Measurements from ENCODE around the gene SURF4. TPM values are rescaled to one million over a fixed set of nuclear protein-coding genes. Genes with fewer than 3 reads are reported as not detected.

SURF4 gene
- total and polyA plus RNA-seq, 2 donors, result 52.0 to 87.3 TPM

DNA sequence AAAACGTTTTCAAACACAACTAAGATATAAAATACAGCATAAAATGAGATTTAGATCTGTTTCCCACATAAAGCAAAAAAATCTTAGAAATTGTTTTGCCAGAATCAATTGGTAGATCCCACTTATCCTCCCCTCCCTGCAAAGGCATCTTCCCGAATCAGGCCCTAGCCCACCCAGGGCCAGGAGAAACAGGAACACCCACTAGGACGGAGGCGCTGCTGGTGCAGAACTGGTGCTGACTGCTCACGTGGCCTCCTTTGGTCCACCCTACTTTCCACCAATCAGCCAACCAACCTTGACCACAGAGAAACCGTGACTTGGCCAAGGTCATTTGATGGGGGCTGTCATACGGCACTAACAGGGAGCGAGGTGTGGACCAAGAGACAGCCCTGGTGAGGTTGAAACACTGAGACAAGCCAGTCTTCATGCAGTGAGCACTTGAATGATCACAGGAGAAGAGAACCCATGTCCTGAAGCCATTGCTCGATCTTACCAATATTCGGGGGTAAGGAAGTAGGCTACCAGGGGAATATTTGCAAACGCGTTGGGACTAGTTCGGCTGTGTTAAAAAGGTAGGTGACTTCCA lies 14.3 kb downstream of the SURF4 start:
- H3K27ac ChIP-seq (ENCODE audit: low read depth in 1 of 2, low read length in 1 of 2), result no peak overlapping the region
- peaks cover 8 to 18% of the 10 kb centered on the region in 2 donors for H3K4me1 ChIP-seq (ENCODE audit: control insufficient read depth in 2 of 2, insufficient read depth in 2 of 2, low read length in 2 of 2)
- H3K36me3 ChIP-seq (ENCODE audit: control insufficient read depth in 2 of 2, insufficient read depth in 2 of 2, low read length in 1 of 2), result peaks cover 70 to 71% of the 10 kb centered on the region in 2 donors

DNA sequence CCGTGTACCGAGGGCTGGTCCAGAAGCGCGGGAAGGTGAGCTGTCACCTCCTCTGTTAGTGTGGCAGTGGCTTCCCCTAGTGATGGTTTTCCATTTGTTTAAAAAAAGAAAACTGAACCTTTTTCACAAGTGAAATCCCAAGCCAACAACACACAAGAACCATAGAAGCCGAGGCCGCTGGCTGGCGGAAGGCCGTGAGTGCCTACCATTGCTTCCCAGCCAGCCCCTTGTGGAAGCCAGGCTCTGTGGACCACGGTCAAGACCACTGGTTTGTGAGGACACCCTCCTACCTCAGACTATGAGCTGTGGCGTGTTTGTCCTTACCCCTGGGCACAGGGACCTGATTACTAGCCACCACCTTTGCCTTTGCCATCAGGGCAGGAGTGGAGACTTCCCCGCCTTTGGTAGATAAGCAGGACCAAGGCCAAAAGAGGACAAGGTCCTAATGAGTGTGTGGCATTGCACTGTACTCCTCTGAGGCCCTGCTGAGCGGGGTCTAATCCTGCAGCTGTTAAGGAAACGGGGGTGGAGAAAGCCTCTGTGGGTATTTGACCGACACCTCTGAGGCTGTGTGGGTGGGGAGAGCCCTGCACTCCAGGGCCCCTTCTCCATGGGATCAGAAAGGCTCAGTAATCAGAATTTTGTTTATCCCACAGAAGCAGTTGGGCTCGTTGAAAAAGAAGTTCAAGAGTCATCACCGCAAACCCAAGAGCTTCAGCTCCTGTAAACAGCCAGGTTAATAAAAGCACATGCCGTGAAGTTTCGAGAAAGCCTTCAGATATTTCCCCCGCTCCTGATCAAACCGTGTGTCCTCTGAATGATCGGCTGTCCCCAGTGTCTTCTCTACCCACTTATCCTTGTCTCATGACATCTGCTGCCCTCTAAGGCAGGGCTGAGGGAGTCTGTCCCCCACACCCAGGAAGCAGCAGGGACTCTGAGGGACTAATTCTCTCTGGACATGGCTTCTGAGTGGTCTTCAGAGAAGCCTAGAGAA lies 15.2 kb downstream of the SURF4 start:
- Histone ChIP-seq H3K27ac (ENCODE audit: low read depth in 1 of 2, low read length in 1 of 2) (no peak overlapping the region), H3K4me1 (ENCODE audit: control insufficient read depth in 2 of 2, insufficient read depth in 2 of 2, low read length in 2 of 2) (peaks cover 10 to 20% of the 10 kb centered on the region in 2 donors), H3K27me3 (ENCODE audit: control insufficient read depth in 2 of 2, insufficient read depth in 1 of 2, low read length in 1 of 2) (no peaks in the 10 kb centered on the region), H3K36me3 (ENCODE audit: control insufficient read depth in 2 of 2, insufficient read depth in 2 of 2, low read length in 1 of 2) (peaks cover 61 to 62% of the 10 kb centered on the region in 2 donors), H3K9me3 (ENCODE audit: control insufficient read depth in 2 of 2, insufficient read depth in 1 of 2, low read length in 1 of 2) (no peaks in the 10 kb centered on the region), H3K4me3 (ENCODE audit: low read length in 2 of 2) (no peak overlapping the region)
- DNase-seq (ENCODE audit: low read depth in 6 of 9, low spot score in 9 of 9), result no peak
- WGBS, result 94% methylated on average over 21 of the region's 21 CpGs

More for the DNA sequence above, 14.3 kb downstream of the SURF4 start:
- DNase-seq (ENCODE audit: low read depth in 6 of 9, low spot score in 9 of 9), result no peak
- Histone ChIP-seq H3K4me3 (ENCODE audit: low read length in 2 of 2) (no peak overlapping the region), H3K27me3 (ENCODE audit: control insufficient read depth in 2 of 2, insufficient read depth in 1 of 2, low read length in 1 of 2) (no peaks in the 10 kb centered on the region), H3K9me3 (ENCODE audit: control insufficient read depth in 2 of 2, insufficient read depth in 1 of 2, low read length in 1 of 2) (no peaks in the 10 kb centered on the region)
- 95% methylated on average over 13 of the region's 13 CpGs for WGBS

DNA sequence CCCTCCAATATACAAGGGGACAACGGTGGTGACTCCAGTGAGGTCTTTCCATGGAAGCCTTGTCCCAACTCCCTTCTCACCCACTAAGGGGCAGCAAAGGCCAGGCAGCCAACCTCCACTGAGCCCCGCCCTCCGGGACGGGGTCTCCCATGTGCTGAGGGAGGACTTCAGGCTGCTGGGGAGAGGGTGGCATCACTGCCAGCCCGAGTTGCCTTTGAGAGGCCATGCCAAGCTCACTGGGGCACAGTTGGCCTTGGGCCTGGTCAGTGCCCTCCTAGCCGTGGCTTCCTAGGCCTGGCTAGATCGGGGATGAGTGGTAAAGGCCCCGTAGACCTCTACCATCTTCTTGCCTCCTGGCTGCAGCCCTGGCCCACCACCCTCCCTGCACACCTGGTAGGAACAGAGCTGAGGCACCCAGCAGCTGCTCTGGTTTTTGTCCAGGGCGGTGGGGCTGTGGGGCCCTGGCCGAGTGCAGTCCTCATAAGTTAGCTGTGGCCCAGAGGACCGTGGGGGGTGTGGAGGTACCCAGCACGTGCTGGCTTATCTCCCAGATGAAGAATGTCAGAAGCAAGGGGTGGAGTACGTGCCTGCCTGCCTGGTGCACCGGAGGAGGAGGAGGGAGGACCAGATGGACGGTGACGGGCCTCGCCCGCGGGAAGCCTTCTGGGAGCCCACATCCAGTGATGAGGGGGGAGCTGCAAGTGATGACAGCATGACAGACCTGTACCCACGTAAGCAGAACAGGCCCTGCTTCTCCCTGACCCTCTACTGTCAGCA lies 16.3 kb downstream of the SURF4 start:
- WGBS, result 93% methylated on average over 20 of the region's 20 CpGs
- Histone ChIP-seq H3K27me3 (ENCODE audit: control insufficient read depth in 2 of 2, insufficient read depth in 1 of 2, low read length in 1 of 2) (no peaks in the 10 kb centered on the region), H3K36me3 (ENCODE audit: control insufficient read depth in 2 of 2, insufficient read depth in 2 of 2, low read length in 1 of 2) (peaks cover 52% of the 10 kb centered on the region in 2 donors), H3K4me1 (ENCODE audit: control insufficient read depth in 2 of 2, insufficient read depth in 2 of 2, low read length in 2 of 2) (peaks cover 13 to 23% of the 10 kb centered on the region in 2 donors), H3K9me3 (ENCODE audit: control insufficient read depth in 2 of 2, insufficient read depth in 1 of 2, low read length in 1 of 2) (no peaks in the 10 kb centered on the region), H3K4me3 (ENCODE audit: low read length in 2 of 2) (no peak overlapping the region), H3K27ac (ENCODE audit: low read depth in 1 of 2, low read length in 1 of 2) (no peak overlapping the region)
- no peak for DNase-seq (ENCODE audit: low read depth in 6 of 9, low spot score in 9 of 9)

DNA sequence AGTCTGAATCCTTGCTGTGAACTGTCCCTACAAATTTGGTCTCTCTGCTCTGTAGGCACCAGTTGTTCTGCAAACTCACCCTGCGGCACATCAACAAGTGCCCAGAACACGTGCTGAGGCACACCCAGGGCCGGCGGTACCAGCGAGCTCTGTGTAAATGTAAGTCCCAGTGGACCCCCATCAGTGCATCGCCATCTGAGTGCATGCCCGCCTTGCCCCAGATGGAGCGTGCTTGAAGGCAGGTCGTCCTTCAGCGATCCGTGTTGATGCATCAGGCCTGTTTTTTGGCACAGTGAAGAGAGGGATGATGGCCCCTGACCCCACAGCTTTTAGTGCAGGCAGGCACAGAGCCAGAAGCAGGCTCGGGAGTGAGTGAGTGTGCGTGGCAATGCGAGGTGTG lies 18.2 kb downstream of the SURF4 start:
- H3K27ac ChIP-seq (ENCODE audit: low read depth in 1 of 2, low read length in 1 of 2), result no peak overlapping the region
- H3K36me3 ChIP-seq (ENCODE audit: control insufficient read depth in 2 of 2, insufficient read depth in 2 of 2, low read length in 1 of 2), result peaks cover 49 to 54% of the 10 kb centered on the region in 2 donors
- DNase-seq (ENCODE audit: low read depth in 6 of 9, low spot score in 9 of 9), result no peak
- H3K4me3 ChIP-seq (ENCODE audit: low read length in 2 of 2), result no peak overlapping the region
- no peaks in the 10 kb centered on the region for H3K27me3 ChIP-seq (ENCODE audit: control insufficient read depth in 2 of 2, insufficient read depth in 1 of 2, low read length in 1 of 2)
- peaks cover 13 to 23% of the 10 kb centered on the region in 2 donors for H3K4me1 ChIP-seq (ENCODE audit: control insufficient read depth in 2 of 2, insufficient read depth in 2 of 2, low read length in 2 of 2)
- H3K9me3 ChIP-seq (ENCODE audit: control insufficient read depth in 2 of 2, insufficient read depth in 1 of 2, low read length in 1 of 2), result no peaks in the 10 kb centered on the region
- WGBS, result 98% methylated on average over 14 of the region's 14 CpGs

DNA sequence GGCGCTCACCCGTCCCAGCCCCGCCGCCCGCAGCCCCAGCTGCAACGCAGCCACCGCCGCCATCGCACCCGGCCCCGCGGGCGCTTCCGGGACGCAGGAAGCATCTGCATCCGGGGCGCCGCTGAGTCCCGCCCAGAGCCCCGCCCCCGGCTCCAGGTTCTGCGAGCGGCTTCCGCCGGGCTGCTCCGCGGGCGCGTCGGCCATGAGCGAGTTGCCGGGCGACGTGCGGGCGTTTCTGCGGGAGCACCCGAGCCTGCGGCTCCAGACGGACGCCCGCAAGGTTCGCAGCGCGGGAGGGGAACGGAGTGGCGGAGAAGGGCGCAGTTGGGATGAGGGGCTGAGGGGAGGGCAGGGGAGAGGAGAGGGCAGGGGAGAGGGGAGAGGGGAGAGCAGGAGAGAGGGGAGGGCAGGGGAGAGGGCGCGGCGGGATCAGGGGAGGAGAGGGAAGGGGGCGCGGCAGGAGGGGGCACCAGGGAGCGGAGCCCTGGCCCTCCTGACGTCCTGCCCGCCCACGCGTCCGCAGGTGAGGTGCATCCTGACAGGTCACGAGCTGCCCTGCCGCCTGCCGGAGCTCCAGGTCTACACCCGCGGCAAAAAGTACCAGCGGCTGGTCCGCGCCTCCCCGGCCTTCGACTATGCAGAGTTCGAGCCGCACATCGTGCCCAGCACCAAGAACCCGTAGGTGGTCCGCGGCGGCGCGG lies 19.3 kb downstream of the SURF4 start, which contains the start of the genes SURF1 and SURF2:
Gene SURF1 (minus strand): TSS at position 97 of the 701 bp plus-strand sequence. CDS start 34 bp downstream, at position 63.
Gene SURF2 (plus strand): TSS at position 160 of the 701 bp plus-strand sequence. CDS start 43 bp downstream, at position 203.
- Histone ChIP-seq H3K9me3 (ENCODE audit: control insufficient read depth in 2 of 2, insufficient read depth in 1 of 2, low read length in 1 of 2) (no peaks in the 10 kb centered on the region), H3K27ac (ENCODE audit: low read depth in 1 of 2, low read length in 1 of 2) (peak within 1 kb of the TSS; percentile 60 to 73), H3K4me3 (ENCODE audit: low read length in 2 of 2) (peak within 1 kb of the TSS; percentile 74 to 75), H3K36me3 (ENCODE audit: control insufficient read depth in 2 of 2, insufficient read depth in 2 of 2, low read length in 1 of 2) (peaks cover 49 to 56% of the 10 kb centered on the region in 2 donors), H3K27me3 (ENCODE audit: control insufficient read depth in 2 of 2, insufficient read depth in 1 of 2, low read length in 1 of 2) (no peaks in the 10 kb centered on the region), H3K4me1 (ENCODE audit: control insufficient read depth in 2 of 2, insufficient read depth in 2 of 2, low read length in 2 of 2) (peaks cover 13 to 23% of the 10 kb centered on the region in 2 donors)
- 2% methylated on average over 78 of the region's 78 CpGs for WGBS
- peak in 8 of 9 donors; percentile 72 to 93 (median 80) for DNase-seq (ENCODE audit: low read depth in 6 of 9, low spot score in 9 of 9)

DNA sequence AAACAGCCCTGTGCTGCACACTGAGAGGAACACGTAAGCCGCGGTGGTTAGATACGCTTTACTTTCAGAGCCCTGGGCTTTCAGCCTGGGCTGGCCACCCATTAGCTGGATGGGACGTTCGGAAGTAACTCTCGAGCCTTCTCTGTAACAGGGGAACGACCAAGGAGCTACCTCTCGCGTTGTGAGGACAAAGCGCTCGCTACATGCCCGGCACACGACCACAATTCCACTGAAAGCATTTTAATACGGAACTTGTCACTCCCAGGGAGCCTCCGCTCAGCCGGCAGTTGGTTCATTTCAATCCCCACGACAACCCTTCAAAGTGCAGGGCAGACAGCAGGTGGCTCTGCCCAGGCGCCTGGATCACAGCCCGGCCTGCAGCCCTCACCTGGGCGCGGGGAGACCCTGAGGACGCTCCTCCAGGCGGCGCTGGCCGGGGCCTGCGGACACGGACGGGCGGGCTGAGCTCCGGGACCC lies 19.9 kb downstream of the SURF4 start:
- Histone ChIP-seq H3K4me1 (ENCODE audit: control insufficient read depth in 2 of 2, insufficient read depth in 2 of 2, low read length in 2 of 2) (peaks cover 13 to 23% of the 10 kb centered on the region in 2 donors), H3K9me3 (ENCODE audit: control insufficient read depth in 2 of 2, insufficient read depth in 1 of 2, low read length in 1 of 2) (no peaks in the 10 kb centered on the region), H3K27me3 (ENCODE audit: control insufficient read depth in 2 of 2, insufficient read depth in 1 of 2, low read length in 1 of 2) (no peaks in the 10 kb centered on the region), H3K4me3 (ENCODE audit: low read length in 2 of 2) (peak overlapping the region; percentile 74 to 75), H3K36me3 (ENCODE audit: control insufficient read depth in 2 of 2, insufficient read depth in 2 of 2, low read length in 1 of 2) (peaks cover 49 to 56% of the 10 kb centered on the region in 2 donors), H3K27ac (ENCODE audit: low read depth in 1 of 2, low read length in 1 of 2) (peak overlapping the region; percentile 38 to 60)
- no peak for DNase-seq (ENCODE audit: low read depth in 6 of 9, low spot score in 9 of 9)
- WGBS, result 1% methylated on average over 31 of the region's 31 CpGs

DNA sequence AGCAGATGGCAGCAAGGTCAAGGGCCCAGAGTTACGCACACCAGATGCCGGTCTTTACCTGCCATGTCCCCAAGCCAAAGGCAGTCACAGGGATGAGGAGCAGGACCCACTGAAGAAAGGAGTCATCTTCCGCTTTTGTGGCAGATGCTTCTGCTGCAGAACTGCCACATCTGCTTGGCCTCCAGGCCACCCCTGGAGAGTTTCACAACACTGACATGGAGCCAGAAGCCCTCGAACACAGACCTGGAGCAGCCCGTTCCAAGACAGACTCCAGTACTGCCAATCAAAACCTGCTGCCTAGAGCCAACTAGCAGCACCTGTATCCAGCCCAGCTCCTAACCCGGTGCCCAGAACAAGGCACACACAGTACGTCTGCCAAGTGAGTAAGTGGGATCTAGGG lies 21.1 kb downstream of the SURF4 start:
- 98% methylated on average over 7 of the region's 7 CpGs for WGBS
- H3K27ac ChIP-seq (ENCODE audit: low read depth in 1 of 2, low read length in 1 of 2), result no peak overlapping the region
- no peak overlapping the region for H3K4me3 ChIP-seq (ENCODE audit: low read length in 2 of 2)
- no peaks in the 10 kb centered on the region for H3K9me3 ChIP-seq (ENCODE audit: control insufficient read depth in 2 of 2, insufficient read depth in 1 of 2, low read length in 1 of 2)
- no peak for DNase-seq (ENCODE audit: low read depth in 6 of 9, low spot score in 9 of 9)
- peaks cover 49 to 56% of the 10 kb centered on the region in 2 donors for H3K36me3 ChIP-seq (ENCODE audit: control insufficient read depth in 2 of 2, insufficient read depth in 2 of 2, low read length in 1 of 2)
- peaks cover 13 to 25% of the 10 kb centered on the region in 2 donors for H3K4me1 ChIP-seq (ENCODE audit: control insufficient read depth in 2 of 2, insufficient read depth in 2 of 2, low read length in 2 of 2)
- no peaks in the 10 kb centered on the region for H3K27me3 ChIP-seq (ENCODE audit: control insufficient read depth in 2 of 2, insufficient read depth in 1 of 2, low read length in 1 of 2)

DNA sequence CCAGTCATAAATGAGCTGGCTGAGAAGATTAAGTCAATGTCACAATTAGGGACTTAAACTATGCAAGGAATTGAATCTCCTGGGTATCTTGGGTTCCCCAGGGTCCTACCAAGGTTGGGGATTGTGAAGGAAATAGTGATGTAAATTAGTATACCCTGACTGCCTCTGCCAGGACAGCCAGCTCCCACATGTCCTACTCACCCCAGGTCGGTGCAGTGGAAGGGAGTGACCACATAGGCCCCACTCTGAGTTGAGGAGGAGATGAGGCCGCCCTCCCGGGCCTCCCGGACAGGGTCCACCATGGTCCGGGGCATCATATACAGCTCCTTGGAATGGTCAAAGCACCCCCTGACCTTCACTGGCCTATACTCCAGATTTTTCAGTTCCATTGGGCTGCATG lies 22.3 kb downstream of the SURF4 start:
- Histone ChIP-seq H3K27ac (ENCODE audit: low read depth in 1 of 2, low read length in 1 of 2) (no peak overlapping the region), H3K4me1 (ENCODE audit: control insufficient read depth in 2 of 2, insufficient read depth in 2 of 2, low read length in 2 of 2) (peaks cover 17 to 37% of the 10 kb centered on the region in 2 donors), H3K9me3 (ENCODE audit: control insufficient read depth in 2 of 2, insufficient read depth in 1 of 2, low read length in 1 of 2) (no peaks in the 10 kb centered on the region), H3K4me3 (ENCODE audit: low read length in 2 of 2) (no peak overlapping the region), H3K36me3 (ENCODE audit: control insufficient read depth in 2 of 2, insufficient read depth in 2 of 2, low read length in 1 of 2) (peaks cover 51 to 57% of the 10 kb centered on the region in 2 donors), H3K27me3 (ENCODE audit: control insufficient read depth in 2 of 2, insufficient read depth in 1 of 2, low read length in 1 of 2) (no peaks in the 10 kb centered on the region)
- 96% methylated on average over 5 of the region's 5 CpGs for WGBS
- no peak for DNase-seq (ENCODE audit: low read depth in 6 of 9, low spot score in 9 of 9)

Measured in thymus (tissue), 11 donors.